Fibroblast of lung (primary cell): ENCODE results near the gene GPX5.

Experiments
- CTCF ChIP-seq, 2 donors: IDR thresholded peaks in 1 of 2; conservative IDR thresholded peaks in 1 of 2; 1 replicate in 1 of 2; 2 replicates in 1 of 2; pipeline ENCODE4 v1.5.1; 2011 to 2012; ENCODE audit warnings: low read length in 2 of 2, control low read depth in 1 of 2, inconsistent platforms in 1 of 2, low read depth in 1 of 2, mild to moderate bottlenecking in 1 of 2
- EZH2 ChIP-seq: IDR thresholded peaks from 2 replicates; pipeline ENCODE4 v1.5.1; 2012; ENCODE audit warnings: low read length, control low read depth, mild to moderate bottlenecking; ENCODE audit errors: missing control alignments

GRCh38 chr6:28496099-28496779 is 29.4 kb upstream of the GPX5 start:
- peak in 1 of 2 donors; percentile 7 for TF ChIP-seq CTCF (conservative IDR thresholded peaks at IDR 0.05 in 1 of 2, IDR thresholded peaks at IDR 0.05 in 1 of 2; ENCODE audit: low read depth in 1 of 2, low read length in 2 of 2)
- TF ChIP-seq EZH2, result no peak
